Brain microvascular endothelial cell (primary cell): Measurements from ENCODE around the gene MSANTD2.

Experiments
- DNase-seq: peaks from one replicate; pipeline ENCODE4 v3.0.0-alpha.2; 2020
- H3K27ac ChIP-seq: fragments of 250-450 bp; sonication (Bioruptor Pico); 2 replicates; pipeline ENCODE4 v1.5.1; 2020; ENCODE audit warnings: mild to moderate bottlenecking, moderate library complexity
- H3K27me3 ChIP-seq: fragments of 250-450 bp; sonication (Bioruptor Pico); replicated peaks from 2 replicates; pipeline ENCODE4 v1.5.1; 2020; ENCODE audit warnings: mild to moderate bottlenecking
- H3K36me3 ChIP-seq: fragments of 250-450 bp; sonication (Bioruptor Pico); replicated peaks from 2 replicates; pipeline ENCODE4 v1.5.1; 2020; ENCODE audit warnings: mild to moderate bottlenecking
- H3K4me3 ChIP-seq: 2 replicates; pipeline ENCODE4 v1.5.1; 2011; ENCODE audit warnings: low read depth, mild to moderate bottlenecking, control low read depth, low read length, moderate library complexity
- CTCF ChIP-seq: IDR thresholded peaks from 2 replicates; pipeline ENCODE4 v1.5.1; 2011; ENCODE audit warnings: low read depth, mild to moderate bottlenecking, moderate library complexity, low read length, control low read depth, inconsistent platforms; ENCODE audit errors: missing control alignments
- in situ Hi-C: cut with HindIII; loops from 2 replicates; pipeline ENCODE4 v1.10.0; 2017; ENCODE audit warnings: low sequenced_read_pairs, low pct_ligation_motif_present

Gene MSANTD2

GRCh38 chr11:124807201-124807600 is 7.0 kb upstream of the MSANTD2 start:
- no peak overlapping the region for H3K27ac ChIP-seq
- in situ Hi-C loops = no loop called here
- no peaks in the 10 kb centered on the region for H3K27me3 ChIP-seq
- no peak overlapping the region for H3K4me3 ChIP-seq
- TF ChIP-seq CTCF = no peak
- no peak for DNase-seq
- no peaks in the 10 kb centered on the region for H3K36me3 ChIP-seq

- Histone ChIP-seq H3K4me3 (no peak overlapping the region), H3K27me3 (no peaks in the 10 kb centered on the region), H3K36me3 (no peaks in the 10 kb centered on the region), H3K27ac (no peak overlapping the region)
- in situ Hi-C loops = no loop called here
- no peak for DNase-seq
- no peak for TF ChIP-seq CTCF
Measured at GRCh38 chr11:124804884-124805283, 4.7 kb upstream of the MSANTD2 start.

GRCh38 chr11:124801636-124802312 is 1.6 kb upstream of the MSANTD2 start:
- in situ Hi-C loops = no loop called here
- no peak for DNase-seq
- TF ChIP-seq CTCF = no peak
- Histone ChIP-seq H3K27me3 (no peaks in the 10 kb centered on the region), H3K36me3 (no peaks in the 10 kb centered on the region), H3K27ac (no peak overlapping the region), H3K4me3 (no peak overlapping the region)

- H3K36me3 ChIP-seq = no peaks in the 10 kb centered on the region
- no peak for TF ChIP-seq CTCF
- peak overlapping the region; percentile 96 for H3K27ac ChIP-seq
- DNase-seq = peak; percentile 23
- in situ Hi-C loops = no loop called here
- no peaks in the 10 kb centered on the region for H3K27me3 ChIP-seq
- peak overlapping the region; percentile 84 for H3K4me3 ChIP-seq
Measured at GRCh38 chr11:124801014-124801413, 808 bp upstream of the MSANTD2 start.

GRCh38 chr11:124799348-124800225 is 619 bp downstream of the MSANTD2 start:
- TF ChIP-seq CTCF = no peak
- DNase-seq = no peak
- peak overlapping the region; percentile 96 for H3K27ac ChIP-seq
- in situ Hi-C loops = no loop called here
- no peaks in the 10 kb centered on the region for H3K27me3 ChIP-seq
- no peaks in the 10 kb centered on the region for H3K36me3 ChIP-seq
- peak overlapping the region; percentile 84 for H3K4me3 ChIP-seq
